CD4-positive, alpha-beta memory T cell (primary cell): ENCODE data around the gene IFFO2. TPM values are rescaled to one million over a fixed set of nuclear protein-coding genes. Genes with fewer than 3 reads are reported as not detected.

ENCODE experiments used
- CTCF ChIA-PET: fragments of 350-600 bp; sonication (Branson Sonifier 250); formaldehyde crosslinking; loops from one replicate; lab custom pipeline; 2021; ENCODE audit warnings: inconsistent platforms; ENCODE audit not compliant: partially characterized antibody; lab: Charles Lee
- POLR2A ChIA-PET: fragments of 350-600 bp; sonication (Branson Sonifier 250); formaldehyde crosslinking; loops from one replicate; lab custom pipeline; 2021; ENCODE audit not compliant: partially characterized antibody; lab: Charles Lee
- DNase-seq, 5 donors: peaks; one replicate each; pipeline versions ENCODE4 v3.0.0 to v3.0.0-alpha.2; 2020 to 2022; ENCODE audit warnings: mixed read lengths in 1 of 5
- H3K27ac ChIP-seq: one replicate; pipeline ENCODE4 v1.7.0; 2013; ENCODE audit warnings: low read depth, low read length
- H3K27me3 ChIP-seq: 2 replicates; pipeline ENCODE4 v1.7.0; 2013; ENCODE audit warnings: mild to moderate bottlenecking, low read length, moderate library complexity; ENCODE audit not compliant: insufficient read depth
- H3K36me3 ChIP-seq: 2 replicates; pipeline ENCODE4 v1.7.0; 2013; ENCODE audit warnings: mild to moderate bottlenecking, low read length, moderate library complexity; ENCODE audit not compliant: insufficient read depth
- H3K4me1 ChIP-seq: 2 replicates; pipeline ENCODE4 v1.7.0; 2013; ENCODE audit warnings: mild to moderate bottlenecking, low read length, moderate library complexity; ENCODE audit not compliant: insufficient read depth
- H3K4me3 ChIP-seq, 2 donors: one replicate each; pipeline ENCODE4 v1.7.0; 2013; ENCODE audit warnings: low read length in 2 of 2, mild to moderate bottlenecking in 1 of 2
- H3K9me3 ChIP-seq, 2 donors: one replicate each; pipeline ENCODE4 v1.7.0; 2013; ENCODE audit warnings: low read length in 2 of 2, control low read depth in 1 of 2; ENCODE audit not compliant: control insufficient read depth in 1 of 2
- H3K27ac Mint-ChIP-seq, 7 donors: one replicate each; pipeline ENCODE4 v1.8.0; 2020 to 2021; ENCODE audit warnings: mixed read lengths in 7 of 7, mild to moderate bottlenecking in 6 of 7, inconsistent platforms in 3 of 7, moderate library complexity in 3 of 7
- H3K27me3 Mint-ChIP-seq, 2 donors: one replicate each; pipeline ENCODE4 v1.8.0; 2020 to 2021; ENCODE audit warnings: mixed read lengths in 2 of 2
- H3K36me3 Mint-ChIP-seq, 2 donors: one replicate each; pipeline ENCODE4 v1.8.0; 2020 to 2021; ENCODE audit warnings: mixed read lengths in 2 of 2, inconsistent platforms in 1 of 2, mild to moderate bottlenecking in 1 of 2
- H3K4me1 Mint-ChIP-seq, 4 donors: one replicate each; pipeline ENCODE4 v1.8.0; 2020 to 2021; ENCODE audit warnings: mixed read lengths in 4 of 4, mild to moderate bottlenecking in 1 of 4
- H3K4me3 Mint-ChIP-seq, 8 donors: one replicate each; pipeline ENCODE4 v1.8.0; 2020 to 2021; ENCODE audit warnings: mixed read lengths in 8 of 8, mild to moderate bottlenecking in 7 of 8, moderate library complexity in 6 of 8, inconsistent platforms in 3 of 8
- H3K9me3 Mint-ChIP-seq, 8 donors: one replicate each; pipeline ENCODE4 v1.8.0; 2020 to 2021; ENCODE audit warnings: mixed read lengths in 8 of 8, mild to moderate bottlenecking in 5 of 8, inconsistent platforms in 3 of 8, moderate library complexity in 1 of 8
- intact Hi-C: fragments of 100-400 bp; cut with micrococcal nuclease; formaldehyde crosslinking; loops from one replicate; pipeline ENCODE4 v1.15.1; 2023
- polyA plus RNA-seq, 2 donors: library from polyadenylated mRNA; unstranded; fragments of 300-500 nt; fragmentation: Illumina TruSeq; gene quantifications; one replicate each; pipeline ENCODE4 v1.2.3, GENCODE V29; 2021
- total RNA-seq, 2 experiments: library from RNA; stranded (reverse); gene quantifications; one replicate each; pipeline ENCODE4 v1.2.3, GENCODE V29; 2021

IFFO2 gene
- total and polyA plus RNA-seq, 4 experiments from 2014 or later: 1.3 to 41.3 (median 22.1) TPM

GRCh38 chr1:18869847-18870594 lies 86.5 kb downstream of the IFFO2 start:
- Mint-ChIP-seq H3K27me3 (peaks cover 1 to 8% of the 10 kb centered on the region in 2 donors), H3K36me3 (no peaks in the 10 kb centered on the region), H3K9me3 (no peaks in the 10 kb centered on the region), H3K4me1 (no peaks in the 10 kb centered on the region), H3K27ac (no peak overlapping the region), H3K4me3 (no peak overlapping the region)
- DNase-seq: no peak
- no peaks in the 10 kb centered on the region for H3K9me3 ChIP-seq
- no peak overlapping the region for H3K4me3 ChIP-seq
- no peak overlapping the region for H3K27ac ChIP-seq
- H3K27me3 ChIP-seq: no peaks in the 10 kb centered on the region
- ChIA-PET POLR2A (no interaction called here), CTCF (no interaction called here)
- no peaks in the 10 kb centered on the region for H3K36me3 ChIP-seq
- no peaks in the 10 kb centered on the region for H3K4me1 ChIP-seq
- intact Hi-C loops: no loop called here

- no peak overlapping the region for H3K4me3 ChIP-seq
Measured at GRCh38 chr1:18868801-18869424, 87.6 kb downstream of the IFFO2 start.

GRCh38 chr1:18868354-18868753 lies 88.1 kb downstream of the IFFO2 start:
- CTCF ChIA-PET: no interaction called here
- Histone ChIP-seq H3K36me3 (no peaks in the 10 kb centered on the region), H3K4me1 (no peaks in the 10 kb centered on the region), H3K9me3 (no peaks in the 10 kb centered on the region), H3K27me3 (no peaks in the 10 kb centered on the region), H3K4me3 (no peak overlapping the region), H3K27ac (no peak overlapping the region)
- H3K4me1 Mint-ChIP-seq: no peaks in the 10 kb centered on the region
- no peaks in the 10 kb centered on the region for H3K9me3 Mint-ChIP-seq
- no peak overlapping the region for H3K27ac Mint-ChIP-seq
- intact Hi-C loops: no loop called here
- POLR2A ChIA-PET: no interaction called here
- no peak for DNase-seq
- no peaks in the 10 kb centered on the region for H3K36me3 Mint-ChIP-seq
- no peak overlapping the region for H3K4me3 Mint-ChIP-seq
- peaks cover 1 to 8% of the 10 kb centered on the region in 2 donors for H3K27me3 Mint-ChIP-seq

More at GRCh38 chr1:18868801-18869424, 87.6 kb downstream of the IFFO2 start:
- Mint-ChIP-seq H3K27me3 (peaks cover 1 to 8% of the 10 kb centered on the region in 2 donors), H3K9me3 (no peaks in the 10 kb centered on the region), H3K4me1 (no peaks in the 10 kb centered on the region), H3K36me3 (no peaks in the 10 kb centered on the region), H3K27ac (peak overlapping the region in 1 of 7 donors; percentile 23), H3K4me3 (no peak overlapping the region)
- DNase-seq: no peak
- H3K36me3 ChIP-seq: no peaks in the 10 kb centered on the region
- H3K9me3 ChIP-seq: no peaks in the 10 kb centered on the region
- H3K27ac ChIP-seq: no peak overlapping the region
- H3K27me3 ChIP-seq: no peaks in the 10 kb centered on the region
- no peaks in the 10 kb centered on the region for H3K4me1 ChIP-seq
- CTCF ChIA-PET: no interaction called here
- POLR2A ChIA-PET: no interaction called here
- intact Hi-C loops: no loop called here

GRCh38 chr1:18866846-18867245 lies 89.6 kb downstream of the IFFO2 start:
- POLR2A ChIA-PET: no interaction called here
- Mint-ChIP-seq H3K4me1 (no peaks in the 10 kb centered on the region), H3K4me3 (no peak overlapping the region), H3K36me3 (no peaks in the 10 kb centered on the region), H3K27ac (no peak overlapping the region), H3K9me3 (no peaks in the 10 kb centered on the region), H3K27me3 (peaks cover 1 to 8% of the 10 kb centered on the region in 2 donors)
- no peaks in the 10 kb centered on the region for H3K36me3 ChIP-seq
- H3K27me3 ChIP-seq: no peaks in the 10 kb centered on the region
- no peaks in the 10 kb centered on the region for H3K9me3 ChIP-seq
- H3K27ac ChIP-seq: no peak overlapping the region
- no peaks in the 10 kb centered on the region for H3K4me1 ChIP-seq
- intact Hi-C loops: no loop called here
- CTCF ChIA-PET: interaction anchor here (1.6 kb wide), 1 partner anchor 8 kb away, joined by 7 read pairs; no protein-coding TSS in a partner anchor
- DNase-seq: no peak
- H3K4me3 ChIP-seq: no peak overlapping the region

- no peaks in the 10 kb centered on the region for H3K27me3 ChIP-seq
- no peaks in the 10 kb centered on the region for H3K36me3 ChIP-seq
- H3K4me1 ChIP-seq: no peaks in the 10 kb centered on the region
- Mint-ChIP-seq H3K27ac (no peak overlapping the region), H3K36me3 (no peaks in the 10 kb centered on the region), H3K27me3 (peaks cover 1 to 8% of the 10 kb centered on the region in 2 donors), H3K4me1 (no peaks in the 10 kb centered on the region), H3K4me3 (no peak overlapping the region), H3K9me3 (no peaks in the 10 kb centered on the region)
- no peak overlapping the region for H3K27ac ChIP-seq
- DNase-seq: no peak
- CTCF ChIA-PET: interaction anchor here (1.6 kb wide), 1 partner anchor 9 kb away, joined by 7 read pairs; no protein-coding TSS in a partner anchor
- POLR2A ChIA-PET: no interaction called here
- H3K4me3 ChIP-seq: no peak overlapping the region
- no peaks in the 10 kb centered on the region for H3K9me3 ChIP-seq
- intact Hi-C loops: no loop called here
Measured at GRCh38 chr1:18866314-18866713, 90.2 kb downstream of the IFFO2 start.

GRCh38 chr1:18865176-18865575 lies 91.3 kb downstream of the IFFO2 start:
- Histone ChIP-seq H3K9me3 (no peaks in the 10 kb centered on the region), H3K4me1 (no peaks in the 10 kb centered on the region), H3K27me3 (no peaks in the 10 kb centered on the region), H3K4me3 (no peak overlapping the region), H3K27ac (no peak overlapping the region), H3K36me3 (no peaks in the 10 kb centered on the region)
- Mint-ChIP-seq H3K27me3 (peaks cover 1 to 8% of the 10 kb centered on the region in 2 donors), H3K4me1 (no peaks in the 10 kb centered on the region), H3K4me3 (no peak overlapping the region), H3K27ac (no peak overlapping the region), H3K9me3 (no peaks in the 10 kb centered on the region), H3K36me3 (no peaks in the 10 kb centered on the region)
- POLR2A ChIA-PET: no interaction called here
- no peak for DNase-seq
- intact Hi-C loops: no loop called here
- CTCF ChIA-PET: no interaction called here

GRCh38 chr1:18861590-18861989 lies 94.9 kb downstream of the IFFO2 start:
- no peaks in the 10 kb centered on the region for H3K27me3 ChIP-seq
- H3K36me3 ChIP-seq: no peaks in the 10 kb centered on the region
- POLR2A ChIA-PET: no interaction called here
- intact Hi-C loops: no loop called here
- no peaks in the 10 kb centered on the region for H3K36me3 Mint-ChIP-seq
- CTCF ChIA-PET: interaction anchor here (1.3 kb wide), 1 partner anchor 14 kb away, joined by 3 read pairs; no protein-coding TSS in a partner anchor
- no peaks in the 10 kb centered on the region for H3K9me3 Mint-ChIP-seq
- no peak overlapping the region for H3K27ac Mint-ChIP-seq
- no peak overlapping the region for H3K27ac ChIP-seq
- DNase-seq: no peak
- no peaks in the 10 kb centered on the region for H3K4me1 ChIP-seq
- H3K4me3 Mint-ChIP-seq: no peak overlapping the region
- H3K4me3 ChIP-seq: no peak overlapping the region
- H3K27me3 Mint-ChIP-seq: peaks cover 0 to 2% of the 10 kb centered on the region in 2 donors
- no peaks in the 10 kb centered on the region for H3K4me1 Mint-ChIP-seq
- H3K9me3 ChIP-seq: no peaks in the 10 kb centered on the region
